GM18508 (cell line): ENCODE measurements around the gene BHLHE23.

Experiments used
- ATAC-seq: cut with Tn5 transposase; IDR thresholded peaks from one replicate; pipeline ENCODE4 v1.9.1; 2021; ENCODE audit warnings: moderate number of reproducible peaks; ENCODE audit not compliant: insufficient read depth, unreplicated experiment

BHLHE23 gene

DNA sequence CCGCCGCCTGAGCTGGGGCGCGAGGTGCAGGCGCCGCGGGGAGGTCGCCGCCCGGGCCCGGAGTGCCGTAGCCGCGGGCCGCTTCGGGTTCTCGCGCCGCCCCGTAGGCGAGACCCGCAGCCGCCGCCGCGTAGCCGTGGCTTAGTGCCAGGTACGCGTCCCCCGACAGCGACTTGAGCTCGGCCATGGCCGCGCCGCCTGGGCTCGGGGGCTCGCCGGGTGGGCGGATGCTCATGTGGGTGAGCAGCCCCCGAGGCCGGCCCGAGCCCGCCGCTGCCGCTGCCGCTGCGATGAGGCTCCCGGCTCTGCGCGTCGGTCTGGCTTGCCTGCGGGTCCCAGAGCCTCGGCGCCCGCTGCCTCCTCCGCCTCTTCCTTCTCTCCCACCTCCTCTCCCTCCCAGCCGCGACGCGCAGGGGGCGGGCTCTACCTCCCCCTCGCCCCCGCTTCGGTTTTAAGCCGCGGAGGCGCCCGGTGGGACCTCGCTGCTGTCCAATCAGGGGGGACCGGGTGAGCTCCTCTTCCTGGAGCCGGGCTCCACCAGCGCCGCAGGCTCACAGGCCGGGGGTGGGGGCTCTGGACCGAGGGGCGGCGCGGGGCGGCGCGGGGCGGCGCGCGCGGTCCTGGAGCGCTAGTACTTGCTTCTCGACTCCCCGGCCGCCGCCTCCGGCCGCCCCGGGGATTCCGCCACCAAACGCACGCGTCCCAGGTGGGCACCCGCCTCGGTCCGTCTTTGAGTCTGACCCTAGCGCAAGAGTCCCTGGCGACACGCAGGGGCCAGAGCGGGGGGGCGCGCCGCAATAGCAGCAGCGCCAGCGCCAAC is at the start of gene BHLHE23:
Gene BHLHE23, minus strand, starts transcription at position 425 of the 820 bp plus-strand sequence. Its CDS starts 190 bp downstream, at position 235.
- ATAC-seq = no peak

- no peak for ATAC-seq
Observed at GRCh38 chr20:63055575-63056235, 48.9 kb upstream of the BHLHE23 start.

DNA sequence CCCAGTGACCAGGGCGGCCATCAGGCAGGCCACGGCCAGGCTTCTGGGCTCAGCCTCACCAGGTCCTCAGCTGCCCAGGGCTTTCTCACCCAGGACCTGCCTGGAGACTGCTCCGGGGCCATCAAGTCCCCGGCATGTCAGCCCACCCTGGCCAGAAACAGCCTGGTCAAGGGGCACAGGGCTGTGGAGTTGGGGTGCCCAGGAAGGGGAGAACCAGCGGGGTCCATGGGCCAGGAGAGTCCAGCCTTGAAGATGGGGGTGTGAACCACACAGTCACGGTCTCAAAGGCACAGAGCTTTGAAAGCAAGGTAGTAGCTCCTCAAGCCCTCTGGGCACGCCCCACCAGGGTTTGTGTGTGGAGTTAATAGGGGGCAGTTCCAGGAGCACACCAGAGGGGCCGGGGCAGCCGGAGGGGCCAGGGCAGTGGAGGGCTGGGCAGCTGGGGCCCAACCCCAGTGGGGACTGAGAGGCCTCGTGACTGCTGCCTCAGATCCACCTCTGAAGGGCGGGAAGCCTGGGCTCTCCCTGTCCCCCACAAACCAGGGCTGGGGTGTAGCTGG is 48.0 kb upstream of the BHLHE23 start:
- no peak for ATAC-seq

DNA sequence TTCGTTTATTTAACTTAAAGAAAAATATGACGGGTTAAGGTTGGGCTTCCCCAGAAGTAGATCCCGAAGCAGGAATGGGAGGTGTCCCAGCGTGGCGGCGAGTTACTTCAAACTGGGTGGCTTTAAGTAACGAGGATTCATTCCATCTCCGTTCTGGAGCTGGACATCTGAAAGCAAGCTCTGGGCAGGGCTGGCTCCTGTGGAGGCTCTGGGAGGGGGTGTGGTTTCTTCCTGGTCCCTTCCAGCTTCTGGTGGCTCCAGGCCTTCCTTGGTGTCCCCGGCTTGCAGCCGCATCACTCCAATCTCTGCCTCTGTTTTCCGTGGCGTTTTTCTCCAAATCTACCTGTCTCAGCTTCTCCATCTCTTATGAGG is 47.3 kb upstream of the BHLHE23 start:
- ATAC-seq = no peak

DNA sequence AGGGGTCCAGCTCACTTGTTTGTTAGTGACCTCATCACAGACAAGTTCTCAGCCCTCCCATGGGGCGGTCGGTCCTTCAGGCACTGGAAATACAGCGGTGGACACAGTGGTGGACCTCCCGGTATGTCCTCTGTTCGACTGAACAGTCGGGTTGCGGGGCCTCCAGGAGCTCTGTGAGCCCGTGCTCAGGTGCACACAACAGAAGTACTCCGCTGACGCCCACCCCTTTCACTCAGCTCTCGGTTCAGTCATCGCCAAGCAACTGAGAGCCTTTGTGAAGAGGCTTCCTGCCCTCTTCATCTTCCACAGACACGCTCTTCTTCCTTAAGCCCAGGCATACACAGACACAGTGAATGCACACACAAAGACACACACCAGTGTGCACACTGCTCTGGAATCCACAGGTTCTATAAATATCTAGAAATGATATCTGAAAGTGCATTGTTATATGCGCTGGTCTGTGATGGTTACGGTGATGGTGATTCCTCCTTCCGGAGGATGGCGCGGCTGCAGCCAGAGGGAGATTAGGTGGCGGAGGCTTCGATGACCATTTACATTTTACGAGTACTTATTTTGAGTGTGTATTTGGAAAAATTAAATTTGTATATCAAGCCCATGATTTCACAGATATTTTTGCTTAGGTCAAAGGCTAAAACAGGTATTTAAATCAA is 46.8 kb upstream of the BHLHE23 start:
- ATAC-seq = no peak

GRCh38 chr20:63052571-63053431 is 46.0 kb upstream of the BHLHE23 start:
- no peak for ATAC-seq

GRCh38 chr20:63051911-63052310 is 45.1 kb upstream of the BHLHE23 start:
- no peak for ATAC-seq

DNA sequence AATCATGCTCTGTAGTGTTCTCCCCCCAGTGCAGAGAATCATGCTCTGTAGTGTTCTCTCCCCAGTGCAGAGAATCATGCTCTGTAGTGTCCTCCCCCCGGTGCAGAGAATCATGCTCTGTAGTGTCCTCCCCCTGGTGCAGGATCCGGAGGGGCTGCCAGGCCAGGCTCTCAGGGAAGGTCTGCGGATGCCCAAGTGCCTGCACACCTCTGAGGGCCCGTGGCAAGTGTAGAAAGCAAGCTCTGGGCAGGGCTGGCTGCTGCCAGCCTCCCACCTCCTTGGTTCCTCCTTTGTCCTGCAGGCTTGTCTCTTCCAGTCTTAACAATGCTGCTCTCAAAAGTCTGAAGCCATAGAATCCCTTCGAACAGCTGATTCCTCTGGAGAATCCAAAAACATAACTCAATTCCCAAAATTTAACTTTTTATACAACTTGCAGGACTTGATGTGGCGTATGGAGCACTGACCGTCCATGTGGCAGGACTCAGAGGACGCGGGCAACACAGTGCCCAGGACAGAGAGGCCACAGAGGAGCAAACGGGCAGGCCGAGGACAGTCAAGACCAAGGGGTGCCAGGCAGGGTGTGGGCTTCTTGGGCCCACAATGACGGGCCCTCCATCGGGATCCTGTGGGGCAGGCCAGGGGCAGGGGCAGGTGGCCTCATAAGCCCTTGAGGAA is 44.6 kb upstream of the BHLHE23 start:
- no peak for ATAC-seq

- no peak for ATAC-seq
Observed at GRCh38 chr20:63050406-63050805, 43.6 kb upstream of the BHLHE23 start.

GRCh38 chr20:63049561-63050221 is 42.9 kb upstream of the BHLHE23 start:
- no peak for ATAC-seq

DNA sequence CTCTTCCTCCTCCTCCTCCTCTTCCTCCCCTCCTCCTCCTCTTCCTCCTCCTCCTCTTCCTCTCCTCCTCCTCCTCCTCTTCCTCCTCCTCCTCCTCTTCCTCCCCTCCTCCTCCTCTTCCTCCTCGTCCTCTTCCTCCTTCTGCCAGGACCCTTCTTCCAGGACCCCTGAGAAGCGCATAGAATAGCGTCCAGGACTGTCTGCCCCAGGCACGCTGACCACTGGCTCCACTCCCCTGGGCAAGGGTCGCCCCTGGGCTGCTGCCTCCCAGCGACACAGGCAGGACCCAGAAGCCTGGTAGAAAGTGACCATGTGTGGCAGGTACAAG is 42.4 kb upstream of the BHLHE23 start:
- no peak for ATAC-seq

DNA sequence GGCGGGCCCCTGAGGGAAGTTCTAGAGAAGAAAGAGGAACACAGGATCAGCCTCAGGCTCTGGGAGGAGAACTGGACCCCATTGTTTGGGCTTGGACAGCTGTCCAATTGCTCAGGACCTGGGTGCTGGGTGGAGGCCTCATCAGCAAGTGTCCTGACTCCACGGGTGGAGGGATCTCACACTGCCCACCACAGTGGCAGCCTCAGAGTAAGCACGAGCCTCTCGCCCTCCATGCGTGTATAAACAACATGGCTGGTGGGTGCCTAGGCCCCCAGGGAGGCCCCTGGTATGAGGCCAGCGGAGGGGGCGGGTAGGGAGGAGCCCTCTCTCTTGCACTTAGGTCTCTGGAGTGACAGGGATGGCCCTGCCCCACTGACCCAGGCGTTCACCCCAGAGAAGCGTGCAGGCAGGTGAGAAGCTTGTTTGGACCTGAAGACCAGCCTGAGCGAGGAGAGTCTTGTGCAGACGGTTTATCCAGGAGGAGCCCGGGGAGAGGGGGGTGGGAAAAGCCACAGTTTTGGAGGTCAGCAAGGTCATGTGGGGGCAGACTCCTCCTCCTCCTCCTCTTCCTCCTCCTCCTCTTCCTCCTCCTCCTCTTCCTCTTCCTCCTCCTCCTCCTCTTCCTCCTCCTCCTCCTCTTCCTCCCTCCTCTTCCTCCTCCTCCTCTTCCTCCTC is 41.9 kb upstream of the BHLHE23 start:
- ATAC-seq = no peak

- no peak for ATAC-seq
Observed at GRCh38 chr20:63047946-63048345, 41.2 kb upstream of the BHLHE23 start.

GRCh38 chr20:63047267-63047666 is 40.5 kb upstream of the BHLHE23 start:
- no peak for ATAC-seq

GRCh38 chr20:63046841-63047240 is 40.1 kb upstream of the BHLHE23 start:
- ATAC-seq = no peak

- no peak for ATAC-seq
Observed at GRCh38 chr20:63045991-63046390, 39.2 kb upstream of the BHLHE23 start.

GRCh38 chr20:63045401-63045800 is 38.6 kb upstream of the BHLHE23 start:
- ATAC-seq = no peak

DNA sequence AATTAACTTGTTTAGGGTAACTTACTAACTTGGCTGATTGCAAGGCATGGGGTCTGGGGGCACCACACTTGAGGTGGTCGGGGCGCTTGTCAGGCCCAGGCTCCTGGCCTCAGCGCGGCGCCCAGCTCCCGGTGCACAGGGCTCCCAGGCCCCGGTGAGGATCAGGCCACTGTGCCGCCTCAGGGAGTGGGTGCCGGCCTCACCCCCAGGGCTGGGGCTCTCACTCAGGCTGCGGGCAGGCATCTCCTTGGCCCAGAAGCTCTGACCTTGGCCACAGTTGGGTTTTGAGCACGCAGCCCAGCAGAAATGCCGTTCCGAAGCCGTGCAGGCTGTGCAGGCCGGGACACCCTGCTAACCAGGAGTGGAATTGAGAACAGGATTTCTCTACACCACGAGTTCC is 37.8 kb upstream of the BHLHE23 start:
- ATAC-seq = no peak

DNA sequence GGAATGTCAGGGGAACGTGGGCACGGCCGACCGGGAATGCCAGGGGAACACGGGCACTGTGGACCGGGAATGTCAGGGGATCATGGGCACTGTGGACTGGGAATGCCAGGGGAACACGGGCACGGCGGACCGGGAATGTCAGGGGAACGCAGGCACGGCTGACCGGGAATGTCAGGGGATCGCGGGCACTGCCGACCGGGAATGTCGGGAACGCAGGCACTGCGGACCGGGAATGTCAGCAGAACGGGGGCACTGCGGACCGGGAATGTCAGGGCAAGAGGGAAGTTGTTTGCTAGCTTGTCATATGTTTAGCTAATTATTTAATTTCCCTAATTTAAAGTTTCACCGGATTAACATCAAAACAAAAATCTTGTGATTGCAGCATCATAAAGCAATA is 37.4 kb upstream of the BHLHE23 start:
- ATAC-seq = no peak
